Spleen (tissue), 11 donors: ENCODE data around the gene RYR3. TPM values are rescaled to one million over a fixed set of nuclear protein-coding genes. Genes with fewer than 3 reads are reported as not detected.

Experiments
- DNase-seq: peaks from one replicate; pipeline ENCODE4 v3.0.0-alpha.2; 2020
- H3K27ac ChIP-seq, 8 donors: fragments of 200-600 bp; sonication (generic) in 7 of 8; 1 replicate in 4 of 8; 2 replicates in 4 of 8; pipeline versions ENCODE4 v1.5.0 to v1.8.0; 2016 to 2021; ENCODE audit warnings: inconsistent platforms in 4 of 8, mild to moderate bottlenecking in 4 of 8, moderate library complexity in 1 of 8
- H3K27me3 ChIP-seq, 7 donors: fragments of 200-600 bp; sonication (generic) in 6 of 7; replicated peaks in 1 of 7; 1 replicate in 4 of 7; 2 replicates in 3 of 7; pipeline versions ENCODE4 v1.5.0 to v1.8.0; 2016 to 2021; ENCODE audit warnings: inconsistent platforms in 3 of 7, mild to moderate bottlenecking in 1 of 7
- H3K36me3 ChIP-seq, 6 donors: fragments of 200-600 bp; sonication (generic) in 5 of 6; 1 replicate in 4 of 6; 2 replicates in 2 of 6; pipeline versions ENCODE4 v1.5.0 to v1.8.0; 2016 to 2021; ENCODE audit warnings: inconsistent platforms in 2 of 6
- H3K4me1 ChIP-seq, 6 donors: fragments of 200-600 bp; sonication (generic) in 5 of 6; 1 replicate in 3 of 6; 2 replicates in 3 of 6; pipeline versions ENCODE4 v1.5.0 to v1.8.0; 2016 to 2021; ENCODE audit warnings: inconsistent platforms in 3 of 6
- H3K4me3 ChIP-seq, 8 donors: fragments of 200-600 bp; sonication (generic) in 7 of 8; 1 replicate in 4 of 8; 2 replicates in 4 of 8; pipeline versions ENCODE4 v1.5.0 to v1.8.0; 2016 to 2021; ENCODE audit warnings: inconsistent platforms in 4 of 8, mild to moderate bottlenecking in 4 of 8, moderate library complexity in 2 of 8
- H3K9me3 ChIP-seq, 8 donors: fragments of 200-600 bp; sonication (generic) in 7 of 8; 1 replicate in 4 of 8; 2 replicates in 4 of 8; pipeline versions ENCODE4 v1.5.0 to v1.8.0; 2016 to 2021; ENCODE audit warnings: inconsistent platforms in 4 of 8
- CTCF ChIP-seq, 11 experiments: fragments of 200-600 bp in 7 of 11; fragments of 450-650 bp in 4 of 11; sonication (generic) in 4 of 11; IDR thresholded peaks in 8 of 11; conservative IDR thresholded peaks in 3 of 11; 1 replicate in 7 of 11; 2 replicates in 4 of 11; pipeline versions ENCODE4 v1.4.0 to v1.8.0; 2016 to 2021; ENCODE audit warnings: antibody characterized with exemption in 11 of 11, inconsistent platforms in 4 of 11, mild to moderate bottlenecking in 1 of 11
- POLR2A ChIP-seq, 3 donors: fragments of 450-650 bp; IDR thresholded peaks; one replicate each; pipeline ENCODE4 v1.5.1; 2017; ENCODE audit warnings: antibody characterized with exemption in 3 of 3, mild to moderate bottlenecking in 1 of 3
- POLR2AphosphoS5 ChIP-seq, 3 donors: sonication (generic); formaldehyde crosslinking; IDR thresholded peaks; one replicate each; pipeline ENCODE4 v1.5.1; 2017; ENCODE audit warnings: antibody characterized with exemption in 3 of 3
- WGBS, 5 donors: extraction: QIAGEN DNeasy Blood & Tissue Kit in 3 of 5; methylation state at CpG; one replicate each; pipeline versions ENCODE4 v1.1.5 to v1.1.7; 2013 to 2018; 5-methylcytosine and 5-hydroxymethylcytosine counted together
- intact Hi-C: fragments of 100-400 bp; cut with DNase I; formaldehyde crosslinking; loops from one replicate; pipeline ENCODE4 v1.15.0; 2023; ENCODE audit warnings: low total_unique reads
- polyA plus RNA-seq, 3 donors: library from polyadenylated mRNA; stranded (reverse); fragments of 200-250 nt; gene quantifications; one replicate each; pipeline ENCODE4 v1.2.1, GENCODE V29; 2013
- total RNA-seq, 7 donors: library from RNA; depleted of rRNA in 3 of 7; stranded (reverse); fragments of >200 nt in 3 of 7; fragmentation: NEBNext Ultra II Directional in 4 of 7; extraction: Animal tissue kit (Norgen Biotek cat#: 25700) in 4 of 7; gene quantifications; one replicate each; pipeline versions ENCODE4 v1.1.0 to v1.2.1, GENCODE V29; 2016 to 2021
- donor health status: healthy with polysubstance abuse.
- donor health status: DM: no; HTN: no; CAD: no; lungs with moderate emphysema.
- donor health status: DM: no; HTN: no; CAD: no.
- donor health status: Bipolar disorder and iron deficiency.
- donor health status: healthy.
- donor health status: DM: no; HTN: no; CAD: no.
- donor health status: DM: yes; HTN: yes; CAD: no.

Gene RYR3
- total and polyA plus RNA-seq, 10 donors = 0.11 to 5.9 (median 1.3) TPM

- TF ChIP-seq POLR2A (IDR thresholded peaks at IDR 0.05) (no peak), POLR2AphosphoS5 (IDR thresholded peaks at IDR 0.05) (no peak), CTCF (IDR thresholded peaks at IDR 0.05 in 8 of 11, conservative IDR thresholded peaks at IDR 0.05 in 3 of 11) (no peak)
- Histone ChIP-seq H3K27ac (no peak overlapping the region), H3K27me3 (peaks cover 0 to 15% (median 0%) of the 10 kb centered on the region in 7 donors), H3K9me3 (no peaks in the 10 kb centered on the region), H3K36me3 (no peaks in the 10 kb centered on the region), H3K4me3 (no peak overlapping the region), H3K4me1 (peaks cover 0 to 5% (median 0%) of the 10 kb centered on the region in 6 donors)
- intact Hi-C loops = no loop called here
- 83 to 87% (median 83%) methylated on average over 8 of the region's 8 CpGs for WGBS, 5 donors
- DNase-seq = no peak
Measured at GRCh38 chr15:33701304-33701696, 390.5 kb downstream of the RYR3 start.

GRCh38 chr15:33706173-33706572 lies 395.4 kb downstream of the RYR3 start:
- Histone ChIP-seq H3K36me3 (no peaks in the 10 kb centered on the region), H3K4me3 (no peak overlapping the region), H3K9me3 (peaks cover 0 to 22% (median 19%) of the 10 kb centered on the region in 8 donors), H3K27me3 (no peaks in the 10 kb centered on the region), H3K4me1 (no peaks in the 10 kb centered on the region), H3K27ac (no peak overlapping the region)
- 85 to 92% (median 89%) methylated on average over 5 of the region's 5 CpGs for WGBS, 5 donors
- no peak for DNase-seq
- TF ChIP-seq POLR2A (IDR thresholded peaks at IDR 0.05) = no peak
- TF ChIP-seq CTCF (IDR thresholded peaks at IDR 0.05 in 8 of 11, conservative IDR thresholded peaks at IDR 0.05 in 3 of 11) = no peak
- TF ChIP-seq POLR2AphosphoS5 (IDR thresholded peaks at IDR 0.05) = no peak
- intact Hi-C loops = no loop called here

GRCh38 chr15:33710748-33711147 lies 400.0 kb downstream of the RYR3 start:
- intact Hi-C loops = no loop called here
- Histone ChIP-seq H3K4me3 (no peak overlapping the region), H3K27me3 (no peaks in the 10 kb centered on the region), H3K4me1 (no peaks in the 10 kb centered on the region), H3K9me3 (peaks cover 0 to 36% (median 26%) of the 10 kb centered on the region in 8 donors), H3K27ac (no peak overlapping the region), H3K36me3 (no peaks in the 10 kb centered on the region)
- TF ChIP-seq POLR2AphosphoS5 (IDR thresholded peaks at IDR 0.05) (no peak), CTCF (IDR thresholded peaks at IDR 0.05 in 8 of 11, conservative IDR thresholded peaks at IDR 0.05 in 3 of 11) (no peak), POLR2A (IDR thresholded peaks at IDR 0.05) (no peak)
- DNase-seq = no peak

- H3K27me3 ChIP-seq = no peaks in the 10 kb centered on the region
- TF ChIP-seq POLR2AphosphoS5 (IDR thresholded peaks at IDR 0.05) = no peak
- TF ChIP-seq CTCF (IDR thresholded peaks at IDR 0.05 in 8 of 11, conservative IDR thresholded peaks at IDR 0.05 in 3 of 11) = no peak
- no peak for TF ChIP-seq POLR2A (IDR thresholded peaks at IDR 0.05)
- DNase-seq = no peak
- no peaks in the 10 kb centered on the region for H3K4me1 ChIP-seq
- H3K27ac ChIP-seq = no peak overlapping the region
- H3K9me3 ChIP-seq = peaks cover 0 to 16% (median 8%) of the 10 kb centered on the region in 8 donors
- WGBS, 5 donors = 76 to 83% (median 80%) methylated on average over 5 of the region's 5 CpGs
- H3K36me3 ChIP-seq = no peaks in the 10 kb centered on the region
- intact Hi-C loops = no loop called here
- no peak overlapping the region for H3K4me3 ChIP-seq
Measured at GRCh38 chr15:33716025-33716424, 405.3 kb downstream of the RYR3 start.
